ENCODE results near the gene HTR2B.
"Not testable (repeated sequence)": the region's sequence is repeated elsewhere in the genome, so short reads cannot be mapped to it uniquely, and the experiment has no call there.

HTR2B gene

GRCh38 chr2:231102772-231103171, 22.1 kb downstream of the HTR2B start:
- no peak for DNase-seq (ENCODE audit: low read depth)
- H3K4me3 ChIP-seq (ENCODE audit: low read depth, low read length): no peak overlapping the region
- TF ChIP-seq MAX (IDR thresholded peaks at IDR 0.05; ENCODE audit: low read depth, low read length) (no peak), MYC (IDR thresholded peaks at IDR 0.05; ENCODE audit: low read depth, low read length) (no peak), CTCF (IDR thresholded peaks at IDR 0.05; ENCODE audit: low read depth, low read length) (no peak), POLR2A (IDR thresholded peaks at IDR 0.05; ENCODE audit: extremely low read depth, insufficient read length) (no peak)

- TF ChIP-seq MYC (IDR thresholded peaks at IDR 0.05; ENCODE audit: low read depth, low read length) (no peak), MAX (IDR thresholded peaks at IDR 0.05; ENCODE audit: low read depth, low read length) (no peak), CTCF (IDR thresholded peaks at IDR 0.05; ENCODE audit: low read depth, low read length) (no peak), POLR2A (IDR thresholded peaks at IDR 0.05; ENCODE audit: extremely low read depth, insufficient read length) (no peak)
- H3K4me3 ChIP-seq (ENCODE audit: low read depth, low read length): no peak overlapping the region
These were observed 23.9 kb downstream of the HTR2B start for GRCh38 chr2:231100990-231101389.

GRCh38 chr2:231100321-231100720, 24.5 kb downstream of the HTR2B start:
- not testable (repeated sequence) for H3K4me3 ChIP-seq (ENCODE audit: low read depth, low read length); DNase-seq (ENCODE audit: low read depth)

More at GRCh38 chr2:231100990-231101389, 23.9 kb downstream of the HTR2B start:
- DNase-seq (ENCODE audit: low read depth): no peak

GRCh38 chr2:231099918-231100317, 24.9 kb downstream of the HTR2B start:
- no peak overlapping the region for H3K4me3 ChIP-seq (ENCODE audit: low read depth, low read length)

GRCh38 chr2:231094736-231095346, 30.0 kb downstream of the HTR2B start:
- H3K4me3 ChIP-seq (ENCODE audit: low read depth, low read length): no peak overlapping the region
- DNase-seq (ENCODE audit: low read depth): no peak
- TF ChIP-seq MYC (IDR thresholded peaks at IDR 0.05; ENCODE audit: low read depth, low read length) (no peak), POLR2A (IDR thresholded peaks at IDR 0.05; ENCODE audit: extremely low read depth, insufficient read length) (no peak), MAX (IDR thresholded peaks at IDR 0.05; ENCODE audit: low read depth, low read length) (no peak), CTCF (IDR thresholded peaks at IDR 0.05; ENCODE audit: low read depth, low read length) (no peak)

More at GRCh38 chr2:231099918-231100317, 24.9 kb downstream of the HTR2B start:
- DNase-seq (ENCODE audit: low read depth): peak; percentile 31
- no peak for TF ChIP-seq MYC (IDR thresholded peaks at IDR 0.05; ENCODE audit: low read depth, low read length)
- peak; percentile 30 for TF ChIP-seq CTCF (IDR thresholded peaks at IDR 0.05; ENCODE audit: low read depth, low read length)

GRCh38 chr2:231093933-231094332, 30.9 kb downstream of the HTR2B start:
- DNase-seq (ENCODE audit: low read depth): no peak
- TF ChIP-seq MAX (IDR thresholded peaks at IDR 0.05; ENCODE audit: low read depth, low read length): no peak
- TF ChIP-seq POLR2A (IDR thresholded peaks at IDR 0.05; ENCODE audit: extremely low read depth, insufficient read length): no peak
- TF ChIP-seq MYC (IDR thresholded peaks at IDR 0.05; ENCODE audit: low read depth, low read length): no peak
- no peak for TF ChIP-seq CTCF (IDR thresholded peaks at IDR 0.05; ENCODE audit: low read depth, low read length)

More at GRCh38 chr2:231093933-231094332, 30.9 kb downstream of the HTR2B start:
- no peak overlapping the region for H3K4me3 ChIP-seq (ENCODE audit: low read depth, low read length)

All from NB4 (cell line).